ENCODE data around the gene SNAP47.
A peak's percentile ranks its signal among the peaks of the same experiment; 100 is the strongest.

SNAP47 gene

DNA sequence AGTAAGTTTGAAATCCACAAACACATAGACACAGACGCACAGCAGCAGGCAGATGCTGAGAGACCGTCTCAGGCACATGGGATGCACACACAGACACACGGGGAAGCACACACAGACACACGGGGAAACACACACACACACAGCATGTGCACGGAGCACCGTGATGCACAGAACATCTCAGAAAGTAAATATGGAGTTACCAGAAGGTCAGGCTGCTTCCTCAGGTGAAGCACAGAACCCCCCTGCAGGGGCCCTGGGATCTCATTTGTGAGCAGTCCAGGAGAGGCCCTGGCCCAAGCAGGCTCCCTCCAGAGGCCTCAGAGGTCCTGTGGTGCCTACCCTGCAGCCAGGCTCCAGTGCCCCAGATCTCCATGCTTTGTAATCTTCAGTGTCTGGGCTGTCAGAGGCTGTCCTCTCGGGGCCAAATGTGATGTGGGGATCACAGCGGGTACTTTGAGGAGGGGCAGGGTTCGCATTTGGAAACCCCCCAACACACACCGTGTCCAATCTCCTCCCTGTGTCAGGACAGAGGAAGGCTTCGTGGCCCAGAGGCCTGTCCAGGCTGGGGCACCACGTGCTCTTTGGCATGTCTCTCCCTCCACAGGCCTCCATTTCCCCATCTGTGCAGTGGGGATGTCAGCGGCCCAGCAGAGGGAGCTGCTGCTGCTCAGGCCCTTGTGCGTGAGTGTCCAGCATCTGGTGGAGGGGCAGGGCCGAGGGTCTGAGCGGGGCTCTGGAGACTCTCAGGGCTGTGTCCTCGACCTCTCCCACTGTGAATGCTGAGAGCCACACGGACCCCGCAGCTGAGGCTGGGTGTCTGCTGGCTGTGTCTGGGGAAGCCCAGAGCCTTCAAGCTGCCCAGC is 57.2 kb downstream of the SNAP47 start:
- no peak for DNase-seq
- no peaks in the 10 kb centered on the region for H3K36me3 ChIP-seq (replicated peaks)
- H3K4me3 ChIP-seq (ENCODE audit: low read depth, low read length), result no peak overlapping the region
- TF ChIP-seq, protein P1, sequence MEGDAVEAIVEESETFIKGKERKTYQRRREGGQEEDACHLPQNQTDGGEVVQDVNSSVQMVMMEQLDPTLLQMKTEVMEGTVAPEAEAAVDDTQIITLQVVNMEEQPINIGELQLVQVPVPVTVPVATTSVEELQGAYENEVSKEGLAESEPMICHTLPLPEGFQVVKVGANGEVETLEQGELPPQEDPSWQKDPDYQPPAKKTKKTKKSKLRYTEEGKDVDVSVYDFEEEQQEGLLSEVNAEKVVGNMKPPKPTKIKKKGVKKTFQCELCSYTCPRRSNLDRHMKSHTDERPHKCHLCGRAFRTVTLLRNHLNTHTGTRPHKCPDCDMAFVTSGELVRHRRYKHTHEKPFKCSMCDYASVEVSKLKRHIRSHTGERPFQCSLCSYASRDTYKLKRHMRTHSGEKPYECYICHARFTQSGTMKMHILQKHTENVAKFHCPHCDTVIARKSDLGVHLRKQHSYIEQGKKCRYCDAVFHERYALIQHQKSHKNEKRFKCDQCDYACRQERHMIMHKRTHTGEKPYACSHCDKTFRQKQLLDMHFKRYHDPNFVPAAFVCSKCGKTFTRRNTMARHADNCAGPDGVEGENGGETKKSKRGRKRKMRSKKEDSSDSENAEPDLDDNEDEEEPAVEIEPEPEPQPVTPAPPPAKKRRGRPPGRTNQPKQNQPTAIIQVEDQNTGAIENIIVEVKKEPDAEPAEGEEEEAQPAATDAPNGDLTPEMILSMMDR (IDR thresholded peaks at IDR 0.05; ENCODE audit: low read depth, low read length, missing control alignments), result peak; percentile 33
- in situ Hi-C loops (cut with HindIII; ENCODE audit: low pct_ligation_motif_present, low sequenced_read_pairs), result no loop called here
- no peak overlapping the region for H3K27ac ChIP-seq
- H3K27me3 ChIP-seq (replicated peaks), result peaks cover under 1% of the 10 kb centered on the region

DNA sequence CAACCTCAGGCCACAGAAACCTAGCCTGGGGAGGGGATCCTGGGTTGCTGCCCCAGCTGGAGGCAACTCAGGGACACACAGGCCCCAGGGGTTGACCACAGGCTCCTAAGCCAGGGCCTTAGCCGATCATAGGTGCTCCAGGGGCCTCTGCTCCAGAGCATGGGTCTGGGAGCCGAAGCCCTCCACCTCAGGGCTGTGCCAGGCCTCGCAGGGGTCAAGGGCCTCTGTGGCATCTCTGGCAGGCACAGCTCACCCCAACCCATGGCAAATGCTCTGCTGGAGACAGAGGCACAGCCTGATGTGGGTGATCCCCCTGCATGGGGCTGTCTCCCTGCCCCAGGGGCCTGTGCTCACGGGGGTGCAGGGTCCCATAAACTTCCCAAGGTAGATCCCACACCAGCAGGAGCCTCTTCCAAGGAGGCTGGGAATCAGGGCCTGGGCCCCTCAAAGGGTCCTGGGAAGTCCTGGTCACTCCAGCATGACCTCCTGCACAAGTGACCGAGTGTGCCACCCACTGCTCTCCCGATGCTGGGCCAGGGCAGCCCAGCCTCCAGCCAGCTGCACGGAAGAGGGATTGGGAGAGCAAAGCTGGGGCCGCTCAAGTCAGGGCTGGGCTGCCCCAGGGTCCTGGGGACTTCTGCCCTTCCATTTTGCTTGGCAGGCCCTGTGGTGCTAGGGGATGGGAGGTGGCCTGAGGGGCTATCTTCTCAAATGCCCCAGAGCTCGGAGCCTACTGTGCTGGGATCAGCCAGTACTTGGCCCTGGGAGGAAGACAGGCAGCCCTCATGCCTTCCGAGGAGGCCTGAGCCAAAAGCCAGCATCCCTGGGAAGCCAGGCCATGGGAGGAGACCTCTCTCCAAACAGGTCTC is 58.1 kb downstream of the SNAP47 start:
- H3K27me3 ChIP-seq (replicated peaks), result peaks cover 3% of the 10 kb centered on the region
- H3K4me3 ChIP-seq (ENCODE audit: low read depth, low read length), result no peak overlapping the region
- H3K27ac ChIP-seq, result no peak overlapping the region
- TF ChIP-seq, protein P1 (IDR thresholded peaks at IDR 0.05; ENCODE audit: low read depth, low read length, missing control alignments), result no peak
- in situ Hi-C loops (cut with HindIII; ENCODE audit: low pct_ligation_motif_present, low sequenced_read_pairs), result no loop called here
- no peaks in the 10 kb centered on the region for H3K36me3 ChIP-seq (replicated peaks)
- no peak for DNase-seq

DNA sequence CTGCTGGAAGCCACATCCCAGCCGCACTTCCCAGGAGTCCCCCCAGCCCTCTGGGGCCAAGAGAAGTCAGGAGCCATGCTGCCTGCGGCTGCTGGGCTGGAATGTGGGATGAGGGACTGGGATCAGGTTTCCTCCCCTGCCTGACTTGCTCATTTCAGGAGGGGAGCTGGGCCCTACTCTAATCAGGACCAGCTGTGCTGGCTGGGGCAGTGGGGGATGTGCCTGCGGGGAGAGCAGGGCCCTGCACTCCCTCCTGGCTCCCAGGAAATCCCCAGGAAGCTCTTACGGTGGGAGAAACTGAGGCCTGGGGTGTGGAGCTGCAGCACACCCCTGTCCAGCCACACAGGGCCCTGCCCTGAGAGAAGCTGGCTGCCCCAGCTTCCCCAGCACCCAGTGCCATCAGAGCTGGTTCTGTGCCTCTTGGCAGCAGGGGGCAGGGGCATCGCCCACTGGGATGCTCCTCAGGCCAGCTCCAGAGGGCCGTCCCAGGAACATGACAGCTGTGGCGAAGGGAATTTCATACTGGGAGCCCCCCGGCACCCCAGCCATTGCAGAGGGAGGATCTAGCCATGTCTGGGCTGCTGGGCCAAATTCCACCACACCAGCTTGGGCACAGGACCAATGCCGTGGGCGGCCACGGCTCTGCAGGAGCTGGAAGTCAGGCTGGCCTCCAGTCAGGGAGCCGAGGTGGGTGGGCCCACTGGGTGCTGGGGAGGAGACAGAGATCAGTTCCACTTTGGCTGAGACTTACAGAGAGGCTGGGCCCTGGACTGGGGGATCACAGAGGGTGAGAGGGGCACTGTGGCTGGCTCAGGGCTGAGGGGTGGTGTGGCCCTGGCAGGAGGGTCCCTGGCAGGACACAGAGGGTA is 58.9 kb downstream of the SNAP47 start:
- DNase-seq, result peak; percentile 47
- in situ Hi-C loops (cut with HindIII; ENCODE audit: low pct_ligation_motif_present, low sequenced_read_pairs), result no loop called here
- H3K4me3 ChIP-seq (ENCODE audit: low read depth, low read length), result no peak overlapping the region
- TF ChIP-seq, protein P1 (IDR thresholded peaks at IDR 0.05; ENCODE audit: low read depth, low read length, missing control alignments), result no peak
- H3K27me3 ChIP-seq (replicated peaks), result peaks cover 6% of the 10 kb centered on the region
- no peaks in the 10 kb centered on the region for H3K36me3 ChIP-seq (replicated peaks)
- no peak overlapping the region for H3K27ac ChIP-seq

DNA sequence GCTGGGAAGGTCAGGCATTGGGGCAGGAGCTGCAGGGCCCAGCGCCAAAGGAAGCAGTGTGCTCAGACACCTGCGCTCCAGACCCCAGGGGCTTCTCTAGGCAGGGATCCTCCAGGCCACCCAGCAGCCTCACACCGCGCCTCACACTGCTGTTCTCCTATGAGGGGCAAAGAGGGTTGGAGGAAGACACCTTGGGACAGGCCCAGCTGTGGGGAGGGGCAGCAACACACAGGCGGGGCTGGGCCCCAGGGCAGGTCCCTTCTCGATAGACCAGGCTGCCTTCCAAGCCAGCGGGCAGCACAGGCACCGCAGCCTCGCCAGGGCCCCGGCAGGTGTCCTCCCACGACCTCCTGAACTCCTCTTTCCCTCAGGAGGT is 59.6 kb downstream of the SNAP47 start:
- Histone ChIP-seq H3K4me3 (ENCODE audit: low read depth, low read length) (no peak overlapping the region), H3K36me3 (replicated peaks) (no peaks in the 10 kb centered on the region), H3K27me3 (replicated peaks) (peaks cover 8% of the 10 kb centered on the region), H3K27ac (no peak overlapping the region)
- no peak for DNase-seq
- in situ Hi-C loops (cut with HindIII; ENCODE audit: low pct_ligation_motif_present, low sequenced_read_pairs), result no loop called here
- TF ChIP-seq, protein P1 (IDR thresholded peaks at IDR 0.05; ENCODE audit: low read depth, low read length, missing control alignments), result no peak

DNA sequence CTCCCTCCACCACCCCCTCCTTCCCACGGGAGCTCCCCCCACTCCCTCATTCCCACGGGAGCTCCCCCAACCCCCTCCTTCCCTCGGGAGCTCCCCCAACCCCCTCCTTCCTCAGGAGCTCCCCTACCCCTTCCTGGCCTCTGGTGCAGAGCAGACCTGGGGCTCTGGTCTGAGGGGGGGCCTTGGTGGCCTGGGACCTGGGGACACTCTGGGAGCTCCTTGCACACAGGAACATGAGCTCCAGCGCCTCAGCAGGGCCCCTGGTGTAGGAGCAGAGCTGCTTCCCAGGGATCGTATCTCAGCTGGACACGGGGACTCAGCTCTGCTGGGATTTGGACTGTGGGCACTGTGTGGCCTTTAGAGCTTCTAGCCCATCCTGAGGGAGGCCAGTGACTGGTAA is 60.5 kb downstream of the SNAP47 start:
- Histone ChIP-seq H3K27me3 (replicated peaks) (peaks cover 8% of the 10 kb centered on the region), H3K27ac (no peak overlapping the region), H3K4me3 (ENCODE audit: low read depth, low read length) (no peak overlapping the region), H3K36me3 (replicated peaks) (no peaks in the 10 kb centered on the region)
- TF ChIP-seq, protein P1 (IDR thresholded peaks at IDR 0.05; ENCODE audit: low read depth, low read length, missing control alignments), result no peak
- in situ Hi-C loops (cut with HindIII; ENCODE audit: low pct_ligation_motif_present, low sequenced_read_pairs), result no loop called here
- no peak for DNase-seq

All from brain microvascular endothelial cell (primary cell).